Activated naive CD8-positive, alpha-beta T cell treated with anti-CD3 and anti-CD28 coated beads, Interleukin-2, amount 10 ng/mL, durations not matched to agents 7 days and 5 days (primary cell): Measurements from ENCODE around the gene GLE1. TPM values are rescaled to one million over a fixed set of nuclear protein-coding genes. Genes with fewer than 3 reads are reported as not detected.
"Not testable (repeated sequence)": the region's sequence is repeated elsewhere in the genome, so short reads cannot be mapped to it uniquely, and the experiment has no call there.

Experiments used
- ATAC-seq: fragments of 150-1000 bp; cut with Tn5 transposase; one replicate; pipeline ENCODE4 v1.10.0; 2021; ENCODE audit warnings: low read depth, moderate library complexity
- POLR2A ChIA-PET: fragments of 350-600 bp; sonication (Branson Sonifier 250); formaldehyde crosslinking; loops from one replicate; lab custom pipeline; 2021; ENCODE audit warnings: antibody characterized with exemption; lab: Charles Lee
- DNase-seq: peaks from one replicate; pipeline ENCODE4 v3.0.0; 2021
- H3K27ac Mint-ChIP-seq: one replicate; pipeline ENCODE4 v1.8.0; 2022; ENCODE audit warnings: mild to moderate bottlenecking, mixed read lengths
- H3K27me3 Mint-ChIP-seq: one replicate; pipeline ENCODE4 v1.8.0; 2022; ENCODE audit warnings: mild to moderate bottlenecking, moderate library complexity, mixed read lengths
- H3K36me3 Mint-ChIP-seq: one replicate; pipeline ENCODE4 v1.8.0; 2021; ENCODE audit warnings: mild to moderate bottlenecking, mixed read lengths
- H3K4me1 Mint-ChIP-seq: one replicate; pipeline ENCODE4 v1.8.0; 2021; ENCODE audit warnings: mixed read lengths
- H3K4me3 Mint-ChIP-seq: one replicate; pipeline ENCODE4 v1.8.0; 2022; ENCODE audit warnings: mild to moderate bottlenecking, moderate library complexity, mixed read lengths
- H3K9me3 Mint-ChIP-seq: one replicate; pipeline ENCODE4 v1.8.0; 2021; ENCODE audit warnings: mixed read lengths
- total RNA-seq, 2 experiments: library from RNA; stranded (reverse); gene quantifications; one replicate each; pipeline ENCODE4 v1.2.3, GENCODE V29; 2021

The GLE1 gene
- total RNA-seq, 2 experiments from 2014 or later, result 39.3 to 41.6 TPM

DNA sequence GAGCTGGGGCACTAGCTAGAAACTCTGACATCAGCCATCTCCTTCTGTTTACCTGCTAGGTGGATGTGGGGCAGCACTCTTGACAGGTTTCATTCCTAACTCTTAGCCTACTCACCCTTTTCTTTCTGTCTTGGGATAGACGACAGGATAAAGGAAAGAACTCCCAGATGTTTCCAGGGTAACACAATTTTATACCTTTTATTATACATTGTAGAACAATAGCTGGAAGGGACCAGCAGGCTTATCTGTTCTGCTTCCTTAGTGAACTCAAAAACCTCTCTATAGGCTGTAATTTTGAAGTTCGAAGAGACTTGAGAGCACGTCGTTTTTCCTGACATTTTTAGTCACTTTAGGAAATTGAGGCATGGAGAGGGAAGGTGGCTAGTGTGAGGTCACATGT, 61.1 kb downstream of the GLE1 start:
- H3K9me3 Mint-ChIP-seq, result no peaks in the 10 kb centered on the region
- no peak overlapping the region for H3K27ac Mint-ChIP-seq
- POLR2A ChIA-PET, result interaction anchor here (1.3 kb wide), 1 partner anchor 13 kb away, joined by 3 read pairs; no protein-coding TSS in a partner anchor
- no peak for ATAC-seq
- H3K36me3 Mint-ChIP-seq, result peaks cover 20% of the 10 kb centered on the region
- DNase-seq, result no peak
- H3K4me1 Mint-ChIP-seq, result peaks cover 9% of the 10 kb centered on the region
- no peak overlapping the region for H3K4me3 Mint-ChIP-seq
- H3K27me3 Mint-ChIP-seq, result no peaks in the 10 kb centered on the region

DNA sequence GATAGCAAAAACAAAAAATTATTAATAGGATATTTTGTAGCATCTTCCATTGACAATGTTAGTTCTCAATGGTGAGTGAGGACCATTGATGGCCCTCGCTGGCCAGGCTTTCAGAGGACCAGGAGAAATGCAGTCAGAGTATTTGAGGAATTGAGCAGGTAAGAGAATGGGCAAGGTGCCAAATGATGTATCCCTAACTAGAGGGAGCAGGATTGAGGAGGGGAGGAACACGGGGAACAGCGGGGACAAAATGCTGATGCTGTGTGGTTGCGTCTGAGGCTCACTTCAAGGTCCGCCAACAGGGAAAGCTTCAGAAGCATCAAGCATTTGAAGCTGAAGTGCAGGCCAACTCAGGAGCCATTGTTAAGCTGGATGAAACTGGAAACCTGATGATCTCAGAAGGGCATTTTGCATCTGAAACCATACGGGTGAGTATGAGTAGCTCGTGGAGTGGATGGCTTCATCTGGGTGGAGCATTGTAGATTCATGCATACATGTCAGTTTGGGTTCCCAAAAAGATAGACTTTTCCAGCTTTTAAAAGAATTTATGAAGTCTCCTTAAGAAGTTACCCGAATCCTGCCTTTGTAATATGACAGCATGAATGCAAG, 64.1 kb downstream of the GLE1 start:
- POLR2A ChIA-PET, result interaction anchor here (2.8 kb wide), 1 partner anchor 16 kb away, joined by 8 read pairs; the partner anchor contains the start of gene SPTAN1
- Mint-ChIP-seq H3K4me1 (peaks cover 9% of the 10 kb centered on the region), H3K9me3 (no peaks in the 10 kb centered on the region), H3K36me3 (peaks cover 25% of the 10 kb centered on the region), H3K4me3 (no peak overlapping the region), H3K27me3 (no peaks in the 10 kb centered on the region), H3K27ac (no peak overlapping the region)
- no peak for DNase-seq
- ATAC-seq, result no peak

DNA sequence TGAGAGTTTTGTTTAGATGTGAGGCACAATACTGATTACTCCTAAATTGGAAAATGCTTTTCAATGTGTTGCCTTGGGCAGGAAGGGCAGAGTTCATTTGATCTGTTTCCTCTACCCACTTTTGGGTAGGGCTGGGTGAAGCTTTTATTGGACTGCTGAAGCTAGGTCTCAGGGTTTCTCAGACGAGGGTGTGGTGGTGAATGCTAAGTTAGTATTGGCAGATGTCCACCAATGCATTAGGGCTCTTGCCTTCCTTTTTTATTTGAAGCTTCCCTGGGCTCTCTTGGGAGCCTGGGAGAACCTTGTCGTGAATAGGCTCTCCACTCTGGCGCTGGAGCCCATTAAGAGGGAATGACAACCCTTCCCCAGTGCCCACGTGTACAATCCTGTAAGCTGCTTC, 71.0 kb downstream of the GLE1 start:
- no peaks in the 10 kb centered on the region for H3K27me3 Mint-ChIP-seq
- POLR2A ChIA-PET, result no interaction called here
- no peak overlapping the region for H3K4me3 Mint-ChIP-seq
- DNase-seq, result no peak
- peaks cover 32% of the 10 kb centered on the region for H3K36me3 Mint-ChIP-seq
- peaks cover 2% of the 10 kb centered on the region for H3K4me1 Mint-ChIP-seq
- no peak overlapping the region for H3K27ac Mint-ChIP-seq
- no peaks in the 10 kb centered on the region for H3K9me3 Mint-ChIP-seq
- no peak for ATAC-seq

DNA sequence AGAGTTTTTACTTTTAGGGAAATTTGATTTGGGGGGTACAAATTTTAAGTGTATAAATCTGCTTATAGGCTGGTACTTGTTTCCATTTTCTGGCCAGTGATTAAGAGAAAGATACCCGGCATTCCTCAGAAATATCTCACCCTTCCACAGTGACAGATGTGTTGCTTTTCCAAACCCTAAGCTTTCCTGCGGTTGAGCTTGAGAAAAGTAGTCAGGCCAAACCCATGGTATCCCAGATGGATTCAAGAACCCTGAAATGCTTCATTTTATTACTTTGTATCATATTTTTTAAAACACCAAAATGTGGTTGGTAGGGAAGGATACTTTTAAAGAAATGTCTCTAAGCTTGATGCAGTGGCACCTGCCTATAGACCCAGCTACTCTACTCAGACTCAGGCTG, 71.4 kb downstream of the GLE1 start:
- DNase-seq (no peak), ATAC-seq (no peak)
- peaks cover 2% of the 10 kb centered on the region for H3K4me1 Mint-ChIP-seq
- H3K27ac Mint-ChIP-seq, result no peak overlapping the region
- H3K27me3 Mint-ChIP-seq, result no peaks in the 10 kb centered on the region
- H3K4me3 Mint-ChIP-seq, result no peak overlapping the region
- H3K9me3 Mint-ChIP-seq, result no peaks in the 10 kb centered on the region
- peaks cover 34% of the 10 kb centered on the region for H3K36me3 Mint-ChIP-seq
- POLR2A ChIA-PET, result no interaction called here

DNA sequence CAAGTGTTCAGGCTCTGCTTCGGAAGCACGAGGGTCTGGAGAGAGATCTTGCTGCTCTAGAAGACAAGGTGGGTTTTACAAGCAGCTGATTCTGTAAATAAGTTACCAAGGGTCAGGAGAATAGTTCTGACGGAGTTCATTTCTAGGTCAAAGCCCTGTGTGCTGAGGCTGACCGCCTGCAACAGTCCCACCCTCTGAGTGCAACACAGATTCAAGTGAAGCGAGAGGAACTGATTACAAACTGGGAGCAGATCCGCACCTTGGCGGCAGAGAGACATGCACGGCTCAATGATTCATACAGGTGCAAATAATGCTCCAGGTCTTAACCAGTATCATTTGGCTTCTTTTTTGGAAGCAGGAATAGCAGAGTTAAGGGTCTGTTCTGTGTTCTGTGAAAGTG, 72.7 kb downstream of the GLE1 start:
- no peaks in the 10 kb centered on the region for H3K9me3 Mint-ChIP-seq
- ATAC-seq (no peak), DNase-seq (no peak)
- POLR2A ChIA-PET, result interaction anchor here (0.6 kb wide), 1 partner anchor 121 kb away, joined by 3 read pairs; no protein-coding TSS in a partner anchor
- H3K27ac Mint-ChIP-seq, result no peak overlapping the region
- peaks cover under 1% of the 10 kb centered on the region for H3K4me1 Mint-ChIP-seq
- H3K27me3 Mint-ChIP-seq, result no peaks in the 10 kb centered on the region
- no peak overlapping the region for H3K4me3 Mint-ChIP-seq
- peaks cover 33% of the 10 kb centered on the region for H3K36me3 Mint-ChIP-seq

DNA sequence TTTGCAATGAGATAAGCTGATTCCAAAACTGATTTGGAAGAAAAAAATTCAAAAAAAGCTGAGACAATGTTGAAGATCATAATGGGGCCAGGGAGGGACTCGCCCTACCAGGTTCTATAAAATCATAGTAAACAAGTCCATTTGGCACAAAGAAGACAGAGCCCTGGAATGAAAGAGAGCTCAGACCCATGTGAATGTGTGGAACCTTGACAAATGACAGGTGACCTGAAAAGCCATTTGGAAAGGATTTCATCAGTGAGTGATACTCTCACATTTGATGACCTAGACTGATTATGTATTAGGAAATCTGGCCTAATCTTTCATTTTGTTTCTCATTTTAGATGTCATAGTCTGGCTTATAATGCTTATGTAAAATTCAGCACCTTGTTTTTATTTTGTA, 74.7 kb downstream of the GLE1 start:
- no peaks in the 10 kb centered on the region for H3K27me3 Mint-ChIP-seq
- ATAC-seq (no peak), DNase-seq (no peak)
- H3K27ac Mint-ChIP-seq, result no peak overlapping the region
- H3K4me3 Mint-ChIP-seq, result no peak overlapping the region
- H3K4me1 Mint-ChIP-seq, result no peaks in the 10 kb centered on the region
- peaks cover 40% of the 10 kb centered on the region for H3K36me3 Mint-ChIP-seq
- POLR2A ChIA-PET, result interaction anchor here (0.6 to 1.4 kb wide), 2 partner anchors 26 to 87 kb away, joined by 3 read pairs; no protein-coding TSS in a partner anchor
- H3K9me3 Mint-ChIP-seq, result no peaks in the 10 kb centered on the region

DNA sequence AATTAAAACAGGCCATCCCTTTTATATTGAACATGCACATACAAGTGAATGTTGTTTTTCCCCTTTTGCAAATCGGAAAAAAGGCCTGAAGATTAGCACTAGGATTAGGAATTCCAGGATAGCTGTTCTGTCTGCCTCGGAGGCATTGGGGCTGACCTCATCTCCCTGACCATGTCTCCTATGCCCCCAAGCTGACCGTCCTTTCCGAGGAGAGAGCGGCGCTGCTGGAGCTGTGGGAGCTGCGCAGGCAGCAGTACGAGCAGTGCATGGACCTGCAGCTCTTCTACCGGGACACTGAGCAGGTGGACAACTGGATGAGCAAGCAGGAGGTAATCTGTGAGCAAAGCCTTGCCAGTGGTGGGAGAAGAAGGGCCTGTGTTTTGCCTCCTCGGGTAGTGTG, 76.2 kb downstream of the GLE1 start:
- Mint-ChIP-seq H3K36me3 (peaks cover 48% of the 10 kb centered on the region), H3K27me3 (no peaks in the 10 kb centered on the region), H3K9me3 (no peaks in the 10 kb centered on the region), H3K4me3 (no peak overlapping the region), H3K4me1 (no peaks in the 10 kb centered on the region), H3K27ac (no peak overlapping the region)
- ATAC-seq (no peak), DNase-seq (no peak)
- POLR2A ChIA-PET, result no interaction called here

DNA sequence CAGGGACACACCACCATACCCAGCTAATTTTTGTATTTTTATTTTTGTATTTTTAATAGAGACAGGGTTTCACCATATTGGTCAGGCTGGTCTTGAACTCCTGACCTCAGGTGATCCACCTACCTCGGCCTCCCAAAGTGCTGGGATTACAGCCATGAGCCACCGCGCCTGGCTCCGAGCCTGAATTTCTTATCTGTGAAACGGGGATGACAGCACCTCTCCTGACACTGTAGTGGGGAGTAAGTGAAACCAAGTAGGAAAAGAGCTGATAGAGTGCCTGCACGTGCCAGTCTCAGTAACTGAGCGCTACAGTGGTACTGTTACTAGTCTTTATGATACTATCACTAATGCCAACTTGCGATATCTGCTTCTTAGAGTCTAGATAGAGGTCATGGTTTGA, 80.6 kb downstream of the GLE1 start:
- POLR2A ChIA-PET, DNase-seq, H3K4me1 Mint-ChIP-seq, H3K27ac Mint-ChIP-seq, H3K9me3 Mint-ChIP-seq, H3K27me3 Mint-ChIP-seq, H3K4me3 Mint-ChIP-seq, ATAC-seq: not testable (repeated sequence)
- H3K36me3 Mint-ChIP-seq, result peaks cover 53% of the 10 kb centered on the region

DNA sequence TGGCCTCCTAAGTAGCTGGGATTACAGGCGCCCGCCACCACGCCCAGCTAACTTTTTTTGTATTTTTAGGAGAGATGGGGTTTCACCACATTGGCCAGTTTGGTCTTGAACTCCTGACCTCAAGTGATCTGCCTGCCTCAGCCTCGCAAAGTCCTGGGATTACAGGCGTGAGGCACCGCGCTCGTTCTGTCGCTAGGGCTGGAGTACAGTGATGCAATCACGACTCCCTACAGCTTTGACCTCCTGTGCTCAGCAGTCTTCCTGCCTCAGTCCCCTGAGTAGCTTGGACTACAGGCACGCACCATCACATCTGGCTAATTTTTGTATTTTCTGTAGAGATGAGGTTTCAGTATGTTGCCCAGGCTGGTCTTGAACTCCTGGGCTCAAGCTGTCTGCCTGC, 82.4 kb downstream of the GLE1 start:
- Mint-ChIP-seq H3K27ac (peak overlapping the region; percentile 50), H3K36me3 (peaks cover 59% of the 10 kb centered on the region)
- not testable (repeated sequence) for H3K4me1 Mint-ChIP-seq, H3K9me3 Mint-ChIP-seq, H3K4me3 Mint-ChIP-seq, H3K27me3 Mint-ChIP-seq, DNase-seq
- ATAC-seq, result peak; percentile 27
- POLR2A ChIA-PET, result interaction anchor here (0.6 to 1.9 kb wide), 3 partner anchors 34 to 59 kb away, joined by 3 to 7 read pairs (median 5); partner anchors contain the start of gene SPTAN1

DNA sequence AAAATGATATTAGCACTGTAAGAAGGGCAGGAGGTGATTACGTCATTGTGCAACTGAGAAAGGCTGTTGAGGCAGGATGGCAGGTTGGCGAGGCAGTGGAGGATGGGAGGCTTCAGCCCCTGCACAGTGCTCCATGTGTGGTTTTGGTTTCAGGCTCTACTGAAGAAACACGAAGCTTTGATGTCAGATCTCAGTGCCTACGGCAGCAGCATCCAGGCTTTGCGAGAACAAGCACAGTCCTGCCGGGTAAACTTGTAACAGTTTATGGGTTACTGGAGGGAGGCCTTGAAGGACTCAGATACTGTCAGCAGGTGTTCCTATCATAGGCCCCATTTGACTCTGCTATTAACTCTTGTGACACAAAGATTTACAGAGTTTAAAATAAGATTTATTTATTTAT, 82.9 kb downstream of the GLE1 start:
- Mint-ChIP-seq H3K4me1 (peaks cover 9% of the 10 kb centered on the region), H3K27ac (peak overlapping the region; percentile 50), H3K9me3 (no peaks in the 10 kb centered on the region), H3K27me3 (no peaks in the 10 kb centered on the region), H3K36me3 (peaks cover 57% of the 10 kb centered on the region), H3K4me3 (peak overlapping the region; percentile 0)
- peak; percentile 62 for DNase-seq
- POLR2A ChIA-PET, result interaction anchor here (0.6 to 1.9 kb wide), 2 partner anchors 35 to 59 kb away, joined by 5 to 7 read pairs; partner anchors contain the start of gene SPTAN1
- peak; percentile 99 for ATAC-seq

DNA sequence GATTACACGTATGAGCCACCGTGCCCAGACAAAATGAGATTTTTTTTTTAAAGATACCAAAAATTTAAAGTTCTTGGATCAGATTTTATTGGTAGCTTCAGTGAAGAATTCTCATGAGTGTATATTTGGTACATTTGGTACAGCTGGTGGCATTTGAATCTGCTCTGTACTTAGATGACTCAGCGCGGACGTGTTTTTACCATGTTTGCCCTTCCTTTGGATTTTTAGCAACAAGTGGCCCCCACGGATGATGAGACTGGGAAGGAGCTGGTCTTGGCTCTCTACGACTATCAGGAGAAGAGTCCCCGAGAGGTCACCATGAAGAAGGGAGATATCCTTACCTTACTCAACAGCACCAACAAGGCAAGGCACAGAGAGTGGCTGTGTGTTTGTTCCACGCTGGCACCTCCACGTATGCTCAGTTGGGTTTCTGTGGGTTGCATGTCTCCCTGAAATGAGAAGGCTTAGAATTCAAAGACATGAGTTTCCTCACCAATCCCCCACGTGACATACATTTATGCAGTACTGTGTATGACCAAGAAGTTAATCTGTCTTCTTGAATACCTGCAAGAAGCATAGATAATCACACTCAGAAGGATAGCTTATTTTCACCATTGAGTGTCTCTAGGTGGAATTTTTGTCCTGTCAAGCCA, 84.2 kb downstream of the GLE1 start:
- Mint-ChIP-seq H3K4me1 (peaks cover 12% of the 10 kb centered on the region), H3K9me3 (no peaks in the 10 kb centered on the region), H3K27me3 (no peaks in the 10 kb centered on the region), H3K4me3 (no peak overlapping the region), H3K36me3 (peaks cover 55% of the 10 kb centered on the region), H3K27ac (peak overlapping the region; percentile 48)
- POLR2A ChIA-PET, result interaction anchor here (0.7 kb wide), 1 partner anchor 492 kb away, joined by 4 read pairs; the partner anchor contains the start of gene DOLPP1
- ATAC-seq, result no peak
- no peak for DNase-seq
